C4-2B (cell line): ENCODE measurements around the gene SNAP25.

ENCODE experiments used
- CTCF ChIP-seq: fragments of 450-650 bp; conservative IDR thresholded peaks from 2 replicates; pipeline ENCODE4 v1.5.1; 2017; ENCODE audit warnings: mild to moderate bottlenecking
- ZFX ChIP-seq: fragments of 450-650 bp; IDR thresholded peaks from 2 replicates; pipeline ENCODE4 v1.6.1; 2017

DNA sequence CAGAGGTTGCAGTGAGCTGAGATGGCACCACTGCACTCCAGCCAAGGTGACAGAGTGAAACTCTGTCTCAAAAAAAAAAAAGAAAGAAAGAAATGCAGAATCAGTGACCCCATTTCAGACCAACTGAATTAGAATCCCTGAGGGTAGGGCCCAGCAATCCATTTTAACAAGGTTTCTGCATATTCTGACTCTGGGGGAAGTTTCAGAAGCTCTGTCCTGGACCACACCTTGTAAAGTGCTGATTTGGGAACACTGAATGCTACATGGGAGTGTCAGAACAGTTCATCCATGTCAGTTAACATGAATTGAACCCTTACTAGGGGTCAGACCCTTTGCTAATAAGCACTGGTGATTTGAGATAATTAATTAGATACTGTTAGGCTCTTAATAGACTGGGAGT, 52.0 kb downstream of the SNAP25 start:
- no peak for TF ChIP-seq CTCF
- no peak for TF ChIP-seq ZFX
